ENCODE data around the gene MPPED1. TPM values are rescaled to one million over a fixed set of nuclear protein-coding genes. Genes with fewer than 3 reads are reported as not detected.

Gene MPPED1
- total and polyA plus RNA-seq, 8 donors = 0.19 to 1.5 (median 0.47) TPM; not detected in 4

- TF ChIP-seq POLR2AphosphoS5 (IDR thresholded peaks at IDR 0.05) = no peak
- TF ChIP-seq CTCF (IDR thresholded peaks at IDR 0.05) = no peak
- TF ChIP-seq POLR2A (IDR thresholded peaks at IDR 0.05) = no peak
- TF ChIP-seq EP300 (IDR thresholded peaks at IDR 0.05) = no peak
- H3K27ac ChIP-seq = no peak overlapping the region
- H3K4me3 ChIP-seq = no peak overlapping the region
- DNase-seq = no peak
- 52 to 74% (median 55%) methylated on average over 19 to 28 of the region's 28 CpGs for WGBS, 5 donors
- H3K27me3 ChIP-seq = peaks cover 0 to 41% (median 5%) of the 10 kb centered on the region in 3 donors
- H3K36me3 ChIP-seq = no peaks in the 10 kb centered on the region
- H3K9me3 ChIP-seq = no peaks in the 10 kb centered on the region
- no peaks in the 10 kb centered on the region for H3K4me1 ChIP-seq
- intact Hi-C loops (cut with DNase I; ENCODE audit: low total_unique reads) = no loop called here
Measured at GRCh38 chr22:43474161-43475101, 62.6 kb downstream of the MPPED1 start.

GRCh38 chr22:43475549-43476076, 63.8 kb downstream of the MPPED1 start:
- Histone ChIP-seq H3K27ac (no peak overlapping the region), H3K4me3 (no peak overlapping the region), H3K27me3 (peaks cover 0 to 29% (median 5%) of the 10 kb centered on the region in 3 donors), H3K9me3 (no peaks in the 10 kb centered on the region), H3K4me1 (no peaks in the 10 kb centered on the region), H3K36me3 (no peaks in the 10 kb centered on the region)
- intact Hi-C loops (cut with DNase I; ENCODE audit: low total_unique reads) = no loop called here
- 83 to 96% (median 91%) methylated on average over 3 of the region's 3 CpGs for WGBS, 5 donors
- TF ChIP-seq POLR2A (IDR thresholded peaks at IDR 0.05) (no peak), CTCF (IDR thresholded peaks at IDR 0.05) (no peak), POLR2AphosphoS5 (IDR thresholded peaks at IDR 0.05) (no peak), EP300 (IDR thresholded peaks at IDR 0.05) (no peak)
- DNase-seq = no peak

- no peak for DNase-seq
- intact Hi-C loops (cut with DNase I; ENCODE audit: low total_unique reads) = no loop called here
- peaks cover 0 to 22% (median 2%) of the 10 kb centered on the region in 3 donors for H3K27me3 ChIP-seq
- no peak overlapping the region for H3K4me3 ChIP-seq
- TF ChIP-seq EP300 (IDR thresholded peaks at IDR 0.05) = no peak
- TF ChIP-seq POLR2AphosphoS5 (IDR thresholded peaks at IDR 0.05) = no peak
- no peak for TF ChIP-seq POLR2A (IDR thresholded peaks at IDR 0.05)
- TF ChIP-seq CTCF (IDR thresholded peaks at IDR 0.05) = no peak
- H3K4me1 ChIP-seq = no peaks in the 10 kb centered on the region
- H3K9me3 ChIP-seq = no peaks in the 10 kb centered on the region
- no peak overlapping the region for H3K27ac ChIP-seq
- WGBS, 5 donors = 41 to 54% (median 51%) methylated on average over 5 of the region's 5 CpGs
- H3K36me3 ChIP-seq = no peaks in the 10 kb centered on the region
Measured at GRCh38 chr22:43476341-43476740, 64.5 kb downstream of the MPPED1 start.

- no peak for DNase-seq
- Histone ChIP-seq H3K27me3 (peaks cover 0 to 16% (median 0%) of the 10 kb centered on the region in 3 donors), H3K4me3 (no peak overlapping the region), H3K27ac (no peak overlapping the region), H3K36me3 (no peaks in the 10 kb centered on the region), H3K4me1 (no peaks in the 10 kb centered on the region), H3K9me3 (no peaks in the 10 kb centered on the region)
- TF ChIP-seq POLR2A (IDR thresholded peaks at IDR 0.05) (no peak), EP300 (IDR thresholded peaks at IDR 0.05) (no peak), POLR2AphosphoS5 (IDR thresholded peaks at IDR 0.05) (no peak), CTCF (IDR thresholded peaks at IDR 0.05) (no peak)
- 76 to 97% (median 81%) methylated on average over 9 to 14 of the region's 14 CpGs for WGBS, 5 donors
- intact Hi-C loops (cut with DNase I; ENCODE audit: low total_unique reads) = no loop called here
Measured at GRCh38 chr22:43476751-43477725, 65.2 kb downstream of the MPPED1 start.
